Muscle layer of colon (tissue), 2 donors: ENCODE data around the gene AMN.

Experiments
- H3K27ac ChIP-seq: one replicate; pipeline ENCODE4 v1.7.0; 2013; ENCODE audit warnings: low read depth, mild to moderate bottlenecking, low read length, moderate library complexity
- H3K27me3 ChIP-seq, 2 donors: one replicate each; pipeline ENCODE4 v1.7.0; 2013; ENCODE audit warnings: low read length in 2 of 2, mild to moderate bottlenecking in 2 of 2; ENCODE audit not compliant: insufficient read depth in 2 of 2, control insufficient read depth in 1 of 2
- H3K36me3 ChIP-seq: one replicate; pipeline ENCODE4 v1.7.0; 2013; ENCODE audit warnings: mild to moderate bottlenecking, low read length; ENCODE audit not compliant: insufficient read depth
- H3K4me1 ChIP-seq: one replicate; pipeline ENCODE4 v1.7.0; 2013; ENCODE audit warnings: mild to moderate bottlenecking, low read length; ENCODE audit not compliant: insufficient read depth
- H3K4me3 ChIP-seq, 2 donors: one replicate each; pipeline ENCODE4 v1.7.0; 2013; ENCODE audit warnings: low read length in 2 of 2, low read depth in 1 of 2, mild to moderate bottlenecking in 1 of 2, moderate library complexity in 1 of 2
- H3K9ac ChIP-seq: one replicate; pipeline ENCODE4 v1.7.0; 2013; ENCODE audit warnings: low read length
- H3K9me3 ChIP-seq: one replicate; pipeline ENCODE4 v1.7.0; 2013; ENCODE audit warnings: mild to moderate bottlenecking, low read length
- donor health status: abdominal sarcoma.
- donor health status: Adenocarcinoma of cecum.

AMN gene

DNA sequence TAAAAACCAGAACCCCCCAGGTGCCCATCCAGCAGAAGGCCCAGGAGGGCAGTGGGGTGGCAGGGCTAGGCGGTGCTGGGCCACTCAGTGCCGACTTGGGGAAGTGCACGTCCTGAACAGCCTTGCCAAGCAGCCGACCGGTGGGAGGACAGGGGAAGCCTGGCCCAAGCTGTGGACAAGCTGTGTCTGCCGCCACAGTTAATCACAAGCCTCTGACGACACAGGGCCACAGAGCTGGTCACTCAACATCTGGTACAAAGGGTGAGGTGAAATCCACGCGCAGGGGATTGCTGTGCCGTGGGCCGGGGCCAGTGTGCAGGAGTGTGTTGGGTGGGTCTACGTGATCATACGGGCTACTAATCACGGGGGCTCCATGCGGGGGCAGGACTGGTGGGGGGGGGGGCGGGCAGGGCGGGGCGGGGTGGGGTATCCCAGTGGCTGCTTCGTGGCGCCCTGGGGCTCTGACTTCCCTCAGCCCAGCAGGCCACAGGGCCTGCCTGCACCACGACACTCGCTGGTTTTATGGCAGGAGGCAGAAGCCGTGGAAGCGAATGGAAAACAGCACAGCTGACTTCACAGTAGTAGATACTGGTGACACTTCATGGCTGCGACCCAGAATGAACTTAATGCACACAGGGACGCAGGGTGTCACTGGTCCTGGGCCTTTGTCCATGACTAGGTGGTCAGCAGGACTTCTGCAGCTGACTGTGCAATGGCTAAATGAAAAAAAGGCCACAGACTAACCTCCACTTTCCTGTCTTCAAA, 10.2 kb downstream of the AMN start:
- Histone ChIP-seq H3K4me3 (no peak overlapping the region), H3K4me1 (peaks cover 10% of the 10 kb centered on the region), H3K27me3 (peaks cover 0 to 34% of the 10 kb centered on the region in 2 donors), H3K27ac (no peak overlapping the region), H3K9me3 (no peaks in the 10 kb centered on the region), H3K36me3 (peaks cover 19% of the 10 kb centered on the region), H3K9ac (no peak overlapping the region)

DNA sequence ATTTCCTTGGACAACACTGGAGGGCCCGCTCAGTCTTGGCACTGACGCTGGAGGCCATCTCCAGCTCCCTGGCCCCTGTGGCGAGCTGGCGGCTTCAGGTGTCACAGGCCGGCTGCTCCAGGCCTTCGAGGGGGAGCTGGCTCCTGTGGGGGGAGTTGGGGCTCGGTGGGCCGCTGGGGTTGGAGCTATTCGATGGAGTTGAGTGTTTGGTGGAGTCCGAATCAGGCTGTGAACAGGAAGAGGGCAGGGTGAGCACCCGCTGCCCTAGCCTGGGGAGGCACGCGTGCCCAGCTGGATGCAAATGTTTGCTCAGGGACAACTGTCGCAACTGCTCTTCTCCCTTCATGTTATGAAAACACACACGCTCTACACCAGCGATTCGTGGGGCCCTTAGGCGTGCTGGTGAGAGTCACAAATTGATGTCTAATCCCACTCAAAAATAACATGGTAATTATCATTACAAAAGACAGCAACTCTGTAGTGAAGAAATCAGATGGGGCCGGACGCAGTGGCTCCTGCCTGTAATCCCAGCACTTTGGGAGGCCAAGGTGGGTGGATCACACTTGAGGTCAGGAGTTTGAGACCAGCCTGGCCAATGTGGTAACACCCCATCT, 11.3 kb downstream of the AMN start:
- Histone ChIP-seq H3K9me3 (no peaks in the 10 kb centered on the region), H3K36me3 (peaks cover 26% of the 10 kb centered on the region), H3K4me3 (no peak overlapping the region), H3K27ac (no peak overlapping the region), H3K27me3 (peaks cover 0 to 23% of the 10 kb centered on the region in 2 donors), H3K4me1 (peaks cover 9% of the 10 kb centered on the region), H3K9ac (no peak overlapping the region)

DNA sequence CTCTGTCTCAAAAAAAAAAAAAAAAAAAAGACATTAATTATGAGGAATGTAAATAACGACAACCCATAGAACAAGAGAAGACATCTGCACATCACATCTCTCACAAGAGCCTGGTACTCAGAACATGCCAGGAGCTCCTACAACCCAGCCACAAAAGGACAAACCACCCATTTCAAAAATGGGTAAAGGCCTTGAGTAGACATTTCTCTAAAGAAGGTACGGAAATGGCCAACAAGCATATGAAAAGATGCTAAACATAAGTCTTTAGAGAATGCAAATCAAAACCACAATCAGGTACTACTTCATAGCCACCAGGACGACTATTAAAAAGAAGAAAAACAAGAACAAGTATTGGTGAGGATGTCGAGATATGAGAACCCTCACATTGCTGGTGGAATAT, 13.3 kb downstream of the AMN start:
- Histone ChIP-seq H3K9me3 (no peaks in the 10 kb centered on the region), H3K9ac (no peak overlapping the region), H3K36me3 (peaks cover 38% of the 10 kb centered on the region), H3K27ac (no peak overlapping the region), H3K4me3 (no peak overlapping the region), H3K27me3 (peaks cover 0 to 3% of the 10 kb centered on the region in 2 donors), H3K4me1 (no peaks in the 10 kb centered on the region)

DNA sequence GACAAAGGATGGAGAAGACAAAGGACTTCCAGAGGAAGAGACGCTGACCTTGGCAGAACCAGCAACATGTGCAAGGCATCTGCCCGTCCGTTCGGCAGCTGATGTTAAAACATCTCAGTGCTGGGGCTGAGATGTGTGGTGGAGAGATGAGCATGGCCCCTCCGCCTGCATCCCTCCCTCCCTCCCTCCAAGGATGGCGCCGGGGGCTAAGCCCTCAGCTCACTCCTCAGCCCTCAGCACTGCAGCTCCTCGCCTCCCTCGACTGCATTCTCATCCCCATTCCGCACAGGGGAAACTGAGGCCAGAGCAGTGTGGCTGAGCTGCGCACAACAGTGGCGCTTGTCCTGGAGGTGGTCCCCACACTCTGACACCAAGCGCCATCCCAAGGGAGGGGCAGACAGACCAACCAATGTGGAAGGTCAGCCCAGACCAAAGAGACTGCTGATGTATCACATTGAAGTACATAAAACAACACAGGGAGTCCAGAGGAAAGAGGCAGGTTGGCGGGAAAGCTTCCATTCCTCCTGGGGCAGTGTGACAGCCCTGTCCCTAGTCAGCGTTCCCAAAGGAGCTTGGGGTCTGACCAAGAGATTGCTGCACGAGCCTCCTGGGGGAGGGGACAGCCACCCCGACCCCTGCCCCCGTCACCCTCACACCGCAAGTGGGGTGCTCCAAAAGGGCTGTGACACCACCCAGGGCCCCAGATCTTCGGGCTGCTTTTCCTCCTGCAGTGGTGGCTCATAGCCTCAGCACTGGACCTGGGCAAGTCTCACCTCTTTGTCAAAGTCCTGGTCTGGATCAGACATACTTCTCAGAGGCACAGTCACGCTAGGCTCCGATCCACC, 15.1 kb downstream of the AMN start:
- no peak overlapping the region for H3K27ac ChIP-seq
- H3K4me3 ChIP-seq: no peak overlapping the region
- no peaks in the 10 kb centered on the region for H3K27me3 ChIP-seq
- peaks cover 29% of the 10 kb centered on the region for H3K36me3 ChIP-seq
- H3K9ac ChIP-seq: no peak overlapping the region
- H3K9me3 ChIP-seq: no peaks in the 10 kb centered on the region
- no peaks in the 10 kb centered on the region for H3K4me1 ChIP-seq

DNA sequence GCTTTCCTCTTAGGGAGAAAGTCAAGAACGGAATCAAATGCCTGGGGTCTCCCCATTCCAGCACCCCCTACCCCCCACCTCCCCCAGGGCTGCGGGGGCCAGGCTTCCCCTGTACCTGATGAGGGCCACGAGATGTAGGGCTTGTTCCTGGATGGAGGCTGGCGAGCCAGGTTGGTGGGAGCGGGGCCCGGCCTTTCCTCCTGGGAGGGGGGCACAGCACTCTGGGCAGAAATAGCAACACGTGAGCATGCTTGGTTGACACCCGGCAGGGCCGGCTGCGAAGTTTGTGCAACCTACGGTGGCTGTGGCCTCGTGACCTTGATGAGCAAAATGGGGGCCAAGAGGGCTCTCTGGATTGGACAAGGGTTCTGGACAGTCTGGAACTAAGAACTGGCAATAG, 15.7 kb downstream of the AMN start:
- Histone ChIP-seq H3K4me1 (no peaks in the 10 kb centered on the region), H3K9me3 (no peaks in the 10 kb centered on the region), H3K9ac (no peak overlapping the region), H3K4me3 (no peak overlapping the region), H3K27ac (no peak overlapping the region), H3K27me3 (no peaks in the 10 kb centered on the region), H3K36me3 (peaks cover 29% of the 10 kb centered on the region)

DNA sequence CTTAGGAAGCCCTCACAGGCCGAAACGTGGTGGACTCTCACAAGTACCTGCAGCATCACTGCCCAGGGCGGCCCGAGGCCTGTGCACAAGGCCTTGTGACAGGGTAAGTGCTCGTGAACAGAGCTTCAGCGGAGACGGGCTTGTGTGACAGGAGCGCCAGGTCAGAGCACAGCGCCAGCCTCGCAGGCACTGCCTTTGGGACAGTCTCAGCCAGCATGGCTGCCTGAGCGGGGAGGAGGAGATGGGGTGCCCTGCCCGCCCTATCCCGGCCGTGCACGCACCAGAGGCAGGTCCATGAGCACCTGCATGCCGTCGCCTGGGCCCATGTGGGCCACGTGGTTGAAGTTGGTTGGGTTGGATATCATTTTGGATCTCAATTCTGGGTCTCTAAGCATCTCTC, 16.9 kb downstream of the AMN start:
- H3K9me3 ChIP-seq: no peaks in the 10 kb centered on the region
- peaks cover 40% of the 10 kb centered on the region for H3K36me3 ChIP-seq
- H3K9ac ChIP-seq: no peak overlapping the region
- no peaks in the 10 kb centered on the region for H3K27me3 ChIP-seq
- H3K4me3 ChIP-seq: no peak overlapping the region
- no peaks in the 10 kb centered on the region for H3K4me1 ChIP-seq
- H3K27ac ChIP-seq: no peak overlapping the region

DNA sequence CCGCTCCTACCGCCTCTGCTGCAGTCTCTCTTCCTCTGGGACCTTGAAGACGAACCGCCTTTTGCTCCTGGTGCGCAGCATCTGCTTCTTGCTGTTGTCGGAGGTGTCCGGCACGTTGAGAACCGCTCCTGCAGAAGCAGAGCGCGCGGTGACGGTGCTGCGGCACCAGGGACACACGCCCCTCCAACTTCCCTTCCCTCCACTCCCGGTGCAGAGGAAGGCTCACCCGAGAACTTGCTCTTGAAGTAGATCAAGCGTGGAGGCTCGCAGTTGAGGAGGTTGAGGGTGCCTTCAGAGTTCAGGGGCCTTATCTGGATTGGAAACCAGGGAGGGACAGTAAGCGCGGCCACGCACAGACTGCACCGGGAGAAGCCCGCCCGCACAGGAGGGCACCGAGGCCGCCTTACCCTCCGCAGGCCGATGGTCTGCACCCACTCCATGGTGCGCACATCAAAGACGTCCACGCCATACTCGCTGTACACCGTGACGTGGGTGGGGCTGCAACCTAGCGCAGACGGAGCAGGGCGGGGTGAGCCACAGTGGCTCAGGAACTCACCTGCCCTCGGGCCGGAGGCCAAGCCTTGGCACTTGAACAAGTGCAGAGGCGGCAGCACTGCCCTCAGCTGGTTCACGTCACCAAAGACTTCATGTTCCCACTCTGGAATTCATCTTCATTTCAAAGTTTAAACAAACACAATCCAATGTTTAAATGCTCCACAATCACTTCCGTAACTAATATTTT, 17.5 kb downstream of the AMN start:
- Histone ChIP-seq H3K9ac (no peak overlapping the region), H3K36me3 (peaks cover 45% of the 10 kb centered on the region), H3K4me3 (no peak overlapping the region), H3K27ac (no peak overlapping the region), H3K9me3 (no peaks in the 10 kb centered on the region), H3K27me3 (no peaks in the 10 kb centered on the region), H3K4me1 (no peaks in the 10 kb centered on the region)

DNA sequence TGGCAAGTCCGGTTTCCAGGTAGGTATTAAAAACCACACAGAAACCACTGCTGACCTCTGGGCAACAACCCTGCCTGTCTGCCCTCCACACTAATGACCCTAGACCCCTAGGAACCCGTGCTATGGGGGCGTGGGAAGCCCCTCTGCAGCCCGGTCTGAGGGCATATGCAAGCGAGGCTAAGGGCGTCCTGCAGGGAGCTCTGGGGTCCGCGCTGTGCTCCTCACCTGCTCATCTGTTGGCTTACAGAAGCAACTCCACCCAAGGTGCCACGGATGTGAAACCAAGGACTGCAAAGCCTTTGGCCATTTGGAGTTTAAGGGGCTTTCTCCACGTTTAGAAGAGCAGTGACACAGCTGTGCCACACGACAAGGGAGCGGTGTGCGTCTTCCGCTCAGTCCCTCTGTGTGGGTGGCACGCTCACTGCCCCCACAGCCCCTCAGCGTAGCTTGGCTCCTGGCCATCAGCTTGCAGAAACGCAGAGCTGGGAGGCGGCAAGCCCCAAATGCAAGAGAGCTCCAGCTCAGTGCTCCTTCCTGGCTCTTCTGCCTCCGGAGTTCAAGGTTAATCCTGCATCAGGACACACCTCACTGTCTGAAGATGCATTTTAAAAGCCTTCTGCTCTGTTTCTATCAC, 18.4 kb downstream of the AMN start:
- Histone ChIP-seq H3K27me3 (no peaks in the 10 kb centered on the region), H3K9ac (no peak overlapping the region), H3K4me3 (no peak overlapping the region), H3K36me3 (peaks cover 54% of the 10 kb centered on the region), H3K4me1 (no peaks in the 10 kb centered on the region), H3K27ac (no peak overlapping the region), H3K9me3 (no peaks in the 10 kb centered on the region)

DNA sequence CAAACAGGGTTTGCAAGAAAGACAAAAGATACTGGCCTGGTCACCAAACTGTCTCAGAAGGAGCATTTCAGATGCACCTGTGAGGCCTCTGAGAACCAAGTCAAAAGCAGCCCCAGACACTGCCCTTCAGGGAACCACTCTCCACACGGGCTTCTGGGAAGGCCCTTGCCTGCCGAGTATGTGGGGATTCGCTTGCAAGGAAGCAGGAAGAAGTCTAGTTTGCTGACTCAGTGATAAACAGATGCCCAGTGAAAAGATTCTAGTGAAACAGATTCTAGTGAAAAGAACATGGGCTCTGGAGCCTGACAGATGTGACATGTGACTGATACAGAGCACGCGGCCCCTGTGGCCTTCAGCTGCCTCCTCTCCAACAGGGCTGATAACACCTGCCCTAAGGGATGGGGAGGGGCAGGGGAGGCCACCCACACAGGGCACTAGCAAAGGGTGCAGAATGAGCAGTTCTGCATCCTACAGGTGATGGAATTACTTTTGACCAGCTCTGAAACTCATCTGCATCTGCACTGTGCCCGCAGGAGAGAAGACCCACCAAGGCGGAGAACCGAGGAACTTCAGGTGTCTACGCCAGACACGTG, 19.1 kb downstream of the AMN start:
- Histone ChIP-seq H3K4me3 (no peak overlapping the region), H3K27me3 (no peaks in the 10 kb centered on the region), H3K4me1 (no peaks in the 10 kb centered on the region), H3K9ac (no peak overlapping the region), H3K9me3 (no peaks in the 10 kb centered on the region), H3K27ac (no peak overlapping the region), H3K36me3 (peaks cover 53% of the 10 kb centered on the region)

DNA sequence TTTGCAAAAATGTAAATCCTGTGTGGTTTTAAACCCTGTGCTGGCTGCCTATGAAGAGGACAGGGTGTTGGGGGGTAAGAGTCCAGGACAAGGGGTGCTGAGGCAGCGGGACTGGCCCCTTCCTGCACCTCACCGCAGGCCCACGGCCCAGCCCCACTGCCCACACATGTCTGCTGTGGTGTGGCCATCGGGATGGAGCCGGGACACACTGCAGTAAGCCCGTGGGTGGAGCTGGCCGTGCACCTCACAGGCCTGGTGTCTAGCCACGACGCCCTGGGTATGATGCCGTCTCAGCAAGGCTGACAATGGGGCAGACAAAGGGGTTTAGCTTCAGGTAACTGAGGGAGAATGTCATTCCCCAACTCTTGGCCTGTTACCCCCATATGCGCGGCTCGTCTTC, 19.6 kb downstream of the AMN start:
- Histone ChIP-seq H3K4me3 (no peak overlapping the region), H3K4me1 (no peaks in the 10 kb centered on the region), H3K9me3 (no peaks in the 10 kb centered on the region), H3K27ac (no peak overlapping the region), H3K36me3 (peaks cover 58% of the 10 kb centered on the region), H3K27me3 (no peaks in the 10 kb centered on the region), H3K9ac (no peak overlapping the region)
